ENCODE data around the gene GRXCR2.

GRXCR2 gene

DNA sequence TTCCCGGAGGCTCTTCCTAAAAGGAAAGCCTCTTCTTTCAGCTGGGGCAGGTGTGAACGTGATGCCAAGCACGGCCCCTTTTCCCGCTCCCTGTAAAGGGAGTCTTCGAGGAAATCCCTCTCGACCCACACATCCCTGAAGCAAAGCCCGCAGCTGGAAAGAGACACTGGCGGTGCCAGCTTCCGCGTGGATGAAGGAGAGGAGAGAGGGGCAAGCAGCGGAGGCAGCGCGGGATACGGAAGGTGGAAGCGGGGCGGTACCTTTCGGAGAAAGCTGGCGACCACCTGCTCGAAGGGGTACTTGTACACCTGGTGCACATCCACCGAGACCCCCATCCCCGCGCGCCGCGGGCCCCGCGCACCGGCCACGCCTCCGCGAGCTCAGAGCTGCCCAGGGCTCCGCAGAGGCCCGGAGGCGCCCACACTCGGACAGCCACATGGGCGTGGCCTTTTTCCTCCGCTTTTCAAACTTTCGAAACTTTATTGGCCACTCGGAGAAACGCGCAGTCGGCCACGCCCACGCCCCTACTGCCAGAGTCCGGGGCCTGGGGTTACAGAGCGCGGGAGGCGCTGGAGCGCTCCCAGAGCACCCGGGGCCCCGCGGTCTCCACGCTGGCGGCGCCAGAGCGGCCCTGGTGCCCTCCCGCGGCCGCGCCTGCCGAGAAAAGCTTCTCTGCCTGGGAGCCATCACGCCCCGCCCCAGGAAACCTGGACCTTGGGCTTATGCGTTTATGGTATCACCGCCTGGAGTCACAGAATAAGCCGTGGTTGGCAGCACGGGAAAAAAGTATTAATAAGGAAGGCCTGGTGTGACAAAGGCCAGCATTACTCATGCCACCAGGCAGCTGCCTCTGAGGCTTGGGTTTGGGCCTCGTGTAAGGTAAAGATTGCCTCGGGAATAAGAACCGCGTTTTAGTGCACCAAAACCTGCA is 37.6 kb downstream of the GRXCR2 start, which contains the start of gene PRELID2:
Gene PRELID2 (minus strand): TSS at position 426 of the 931 bp plus-strand sequence. CDS start 91 bp downstream, at position 335.
- no peak for TF ChIP-seq ZNF8 (CRISPR knock-in tag; IDR thresholded peaks at IDR 0.05)
- no peak for TF ChIP-seq BACH2 (CRISPR knock-in tag; IDR thresholded peaks at IDR 0.05; ENCODE audit: borderline replicate concordance)
- no peak for TF ChIP-seq ZC3H10 (CRISPR knock-in tag; IDR thresholded peaks at IDR 0.05)
- TF ChIP-seq TCF4 (CRISPR knock-in tag; IDR thresholded peaks at IDR 0.05; ENCODE audit: borderline replicate concordance): no peak
- TF ChIP-seq, protein P1, sequence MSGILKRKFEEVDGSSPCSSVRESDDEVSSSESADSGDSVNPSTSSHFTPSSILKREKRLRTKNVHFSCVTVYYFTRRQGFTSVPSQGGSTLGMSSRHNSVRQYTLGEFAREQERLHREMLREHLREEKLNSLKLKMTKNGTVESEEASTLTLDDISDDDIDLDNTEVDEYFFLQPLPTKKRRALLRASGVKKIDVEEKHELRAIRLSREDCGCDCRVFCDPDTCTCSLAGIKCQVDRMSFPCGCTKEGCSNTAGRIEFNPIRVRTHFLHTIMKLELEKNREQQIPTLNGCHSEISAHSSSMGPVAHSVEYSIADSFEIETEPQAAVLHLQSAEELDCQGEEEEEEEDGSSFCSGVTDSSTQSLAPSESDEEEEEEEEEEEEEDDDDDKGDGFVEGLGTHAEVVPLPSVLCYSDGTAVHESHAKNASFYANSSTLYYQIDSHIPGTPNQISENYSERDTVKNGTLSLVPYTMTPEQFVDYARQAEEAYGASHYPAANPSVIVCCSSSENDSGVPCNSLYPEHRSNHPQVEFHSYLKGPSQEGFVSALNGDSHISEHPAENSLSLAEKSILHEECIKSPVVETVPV (CRISPR knock-in tag; IDR thresholded peaks at IDR 0.05): no peak
- no peak for TF ChIP-seq SNAI2 (CRISPR knock-in tag; IDR thresholded peaks at IDR 0.05)
- no peak for TF ChIP-seq ZFP30 (CRISPR knock-in tag; IDR thresholded peaks at IDR 0.05)
- no peak for TF ChIP-seq ZFP3 (CRISPR knock-in tag; IDR thresholded peaks at IDR 0.05)
- no peak for TF ChIP-seq ISL1 (CRISPR knock-in tag; IDR thresholded peaks at IDR 0.05)
- peak; percentile 95 for ATAC-seq

DNA sequence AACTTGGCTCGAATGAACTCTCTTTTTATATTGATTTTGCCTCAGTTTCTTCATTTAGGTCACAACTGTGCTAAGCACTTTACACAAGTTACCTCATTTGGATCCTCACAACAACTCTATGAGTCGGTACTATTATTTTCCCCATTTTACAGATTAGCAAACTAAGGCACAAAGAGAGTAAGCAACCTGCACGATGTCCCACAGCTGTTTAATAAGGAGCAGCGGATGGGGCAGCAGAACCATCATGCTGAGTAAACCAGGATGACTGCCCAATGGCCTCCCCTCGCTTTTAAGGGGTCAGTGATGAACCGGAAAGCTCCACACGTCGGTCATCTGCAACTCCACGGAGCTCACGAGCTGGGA is 38.3 kb downstream of the GRXCR2 start:
- ATAC-seq: no peak
- TF ChIP-seq ISL1 (CRISPR knock-in tag; IDR thresholded peaks at IDR 0.05): no peak
- TF ChIP-seq SNAI2 (CRISPR knock-in tag; IDR thresholded peaks at IDR 0.05): no peak
- TF ChIP-seq TOX (CRISPR knock-in tag; IDR thresholded peaks at IDR 0.05; ENCODE audit: borderline replicate concordance): no peak
- TF ChIP-seq GLIS3 (CRISPR knock-in tag; IDR thresholded peaks at IDR 0.05): no peak
- no peak for TF ChIP-seq TCF4 (CRISPR knock-in tag; IDR thresholded peaks at IDR 0.05; ENCODE audit: borderline replicate concordance)
- no peak for TF ChIP-seq RARB (CRISPR knock-in tag; IDR thresholded peaks at IDR 0.05)
- TF ChIP-seq CSDC2 (CRISPR knock-in tag; IDR thresholded peaks at IDR 0.05): no peak
- TF ChIP-seq CREB5 (CRISPR knock-in tag; IDR thresholded peaks at IDR 0.05; ENCODE audit: low read depth): no peak
- TF ChIP-seq ZFP30 (CRISPR knock-in tag; IDR thresholded peaks at IDR 0.05): no peak
- TF ChIP-seq ZC3H10 (CRISPR knock-in tag; IDR thresholded peaks at IDR 0.05): no peak
- TF ChIP-seq PATZ1 (CRISPR knock-in tag; IDR thresholded peaks at IDR 0.05; ENCODE audit: borderline replicate concordance): no peak
- TF ChIP-seq, protein P1 (CRISPR knock-in tag; IDR thresholded peaks at IDR 0.05): no peak
- no peak for TF ChIP-seq ZNF70 (CRISPR knock-in tag; IDR thresholded peaks at IDR 0.05)

- no peak for ATAC-seq
- no peak for TF ChIP-seq TOX (CRISPR knock-in tag; IDR thresholded peaks at IDR 0.05; ENCODE audit: borderline replicate concordance)
- TF ChIP-seq CSDC2 (CRISPR knock-in tag; IDR thresholded peaks at IDR 0.05): no peak
- TF ChIP-seq, protein P1 (CRISPR knock-in tag; IDR thresholded peaks at IDR 0.05): no peak
- no peak for TF ChIP-seq ESRRG (CRISPR knock-in tag; IDR thresholded peaks at IDR 0.05)
- TF ChIP-seq ZC3H10 (CRISPR knock-in tag; IDR thresholded peaks at IDR 0.05): no peak
- TF ChIP-seq SNAI2 (CRISPR knock-in tag; IDR thresholded peaks at IDR 0.05): no peak
Observed at GRCh38 chr5:145833631-145834200, 39.1 kb downstream of the GRXCR2 start.

DNA sequence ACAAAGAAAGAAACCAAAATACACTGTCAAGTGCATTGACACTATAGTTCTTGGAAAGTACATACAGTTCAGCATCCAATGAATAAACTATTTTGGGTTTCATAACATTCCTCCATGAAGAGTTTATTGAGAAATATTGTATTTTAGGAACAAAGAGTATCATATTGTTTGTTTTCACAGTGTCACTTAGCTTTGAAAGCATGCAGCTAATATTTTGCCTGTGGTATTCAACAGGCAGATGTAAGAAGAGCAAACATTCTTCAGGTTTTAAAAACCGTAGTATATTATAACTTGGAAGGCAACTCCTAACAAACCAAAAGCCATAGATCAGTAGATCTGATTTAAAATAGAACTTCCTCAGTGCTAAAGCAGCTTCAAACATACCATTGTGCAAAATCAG is 42.2 kb downstream of the GRXCR2 start:
- ATAC-seq: peak; percentile 17; the same call in 2 of the 3 replicates

More for the DNA sequence above, 42.2 kb downstream of the GRXCR2 start:
- TF ChIP-seq CREB5 (CRISPR knock-in tag; IDR thresholded peaks at IDR 0.05; ENCODE audit: low read depth) (no peak), TCF4 (CRISPR knock-in tag; IDR thresholded peaks at IDR 0.05; ENCODE audit: borderline replicate concordance) (no peak), TSHZ2 (CRISPR knock-in tag; IDR thresholded peaks at IDR 0.05) (no peak), ZNF70 (CRISPR knock-in tag; IDR thresholded peaks at IDR 0.05) (no peak), ZNF8 (CRISPR knock-in tag; IDR thresholded peaks at IDR 0.05) (peak; percentile 36; the same call in 1 of the 2 replicates)

All from SK-N-SH treated with all-trans-retinoic acid at 6 μM for 48 hours (cell line).